PC-3 (cell line): Measurements from ENCODE around the gene GPR25. TPM values are rescaled to one million over a fixed set of nuclear protein-coding genes. Genes with fewer than 3 reads are reported as not detected.

Source experiments
- ATAC-seq: fragments of 200-7000 bp; cut with Tn5 transposase; 2 replicates; pipeline ENCODE4 v1.9.1; 2020; ENCODE audit warnings: mild to moderate bottlenecking, moderate library complexity
- BruUV-seq: library from RNA; stranded (reverse); fragments of 400-500 nt; replicated peaks from 2 replicates; lab custom pipeline; 2021; lab: Mats Ljungman, UMichigan
- CTCF ChIA-PET: fragments of 300-600 bp; sonication (Branson Sonifier 250); formaldehyde crosslinking; loops from one replicate; lab custom pipeline; 2022; ENCODE audit warnings: antibody characterized with exemption; lab: Charles Lee
- POLR2A ChIA-PET: fragments of 300-600 bp; sonication (Branson Sonifier 250); formaldehyde crosslinking; loops from one replicate; lab custom pipeline; 2022; ENCODE audit warnings: antibody characterized with exemption; ENCODE audit not compliant: unreplicated experiment; lab: Charles Lee
- DNase-seq: peaks from one replicate; pipeline ENCODE4 v3.0.0-alpha.2; 2015
- H2AFZ ChIP-seq: fragments of 300-600 bp; sonication (generic); 2 replicates; pipeline ENCODE4 v1.6.0; 2016; ENCODE audit warnings: antibody characterized with exemption, low read length
- H3F3A ChIP-seq: fragments of 300-600 bp; sonication (generic); one replicate; pipeline ENCODE4 v1.6.0; 2017; ENCODE audit warnings: antibody characterized with exemption, low read length, control low read depth, mild to moderate bottlenecking; ENCODE audit not compliant: unreplicated experiment
- H3K27ac ChIP-seq: fragments of 300-600 bp; sonication (generic); 2 replicates; pipeline ENCODE4 v1.5.1; 2016; ENCODE audit warnings: mild to moderate bottlenecking, low read length
- H3K27me3 ChIP-seq: fragments of 300-600 bp; sonication (generic); 2 replicates; pipeline ENCODE4 v1.6.1; 2016; ENCODE audit warnings: low read length, mixed read lengths
- H3K36me3 ChIP-seq: fragments of 300-600 bp; sonication (generic); 2 replicates; pipeline ENCODE4 v1.6.1; 2016; ENCODE audit warnings: low read depth, mixed run types, low read length, mixed read lengths
- H3K4me1 ChIP-seq: fragments of 300-600 bp; sonication (generic); 2 replicates; pipeline ENCODE4 v1.5.1; 2016; ENCODE audit warnings: low read length; ENCODE audit not compliant: insufficient read depth
- H3K4me2 ChIP-seq: fragments of 300-600 bp; sonication (generic); 2 replicates; pipeline ENCODE4 v1.6.0; 2016; ENCODE audit warnings: low read length
- H3K4me3 ChIP-seq: fragments of 300-600 bp; sonication (generic); 2 replicates; pipeline ENCODE4 v1.5.1; 2016; ENCODE audit warnings: mild to moderate bottlenecking, low read length, mixed read lengths
- H3K79me2 ChIP-seq: fragments of 300-600 bp; sonication (generic); 2 replicates; pipeline ENCODE4 v1.6.1; 2017; ENCODE audit warnings: low read length, mixed read lengths
- H3K9ac ChIP-seq: fragments of 300-600 bp; sonication (generic); 2 replicates; pipeline ENCODE4 v1.6.0; 2016; ENCODE audit warnings: mild to moderate bottlenecking, low read length
- H3K9me2 ChIP-seq: fragments of 300-600 bp; sonication (generic); replicated peaks from 2 replicates; pipeline ENCODE4 v1.6.1; 2016; ENCODE audit warnings: mixed run types, low read length, mixed read lengths
- H3K9me3 ChIP-seq: fragments of 300-600 bp; sonication (generic); 2 replicates; pipeline ENCODE4 v1.6.1; 2016; ENCODE audit warnings: low read length, mixed read lengths
- H4K20me1 ChIP-seq: fragments of 300-600 bp; sonication (generic); 2 replicates; pipeline ENCODE4 v1.6.1; 2016; ENCODE audit warnings: low read length, mixed read lengths
- CTCF ChIP-seq: fragments of 300-600 bp; sonication (generic); conservative IDR thresholded peaks from 2 replicates; pipeline ENCODE4 v1.5.1; 2017; ENCODE audit warnings: antibody characterized with exemption, low read depth, mild to moderate bottlenecking, low read length
- EZH2 ChIP-seq: fragments of 300-600 bp; sonication (generic); IDR thresholded peaks from one replicate; pipeline ENCODE4 v1.6.1; 2017; ENCODE audit warnings: antibody characterized with exemption, mild to moderate bottlenecking, low read length; ENCODE audit not compliant: unreplicated experiment
- EZH2phosphoT487 ChIP-seq: fragments of 300-600 bp; sonication (generic); IDR thresholded peaks from 2 replicates; pipeline ENCODE4 v1.6.1; 2018; ENCODE audit warnings: mild to moderate bottlenecking, antibody characterized with exemption, low read length, borderline replicate concordance
- intact Hi-C: fragments of 100-400 bp; cut with micrococcal nuclease; formaldehyde crosslinking; loops from 2 replicates; pipeline ENCODE4 v1.9.0; 2023
- total RNA-seq: library from RNA; depleted of rRNA; stranded (reverse); fragments of >200 nt; gene quantifications from 2 replicates; pipeline ENCODE4 v1.2.3, GENCODE V29; 2014

The GPR25 gene
- total RNA-seq, 1 experiment from 2014 or later: not detected

GRCh38 chr1:200908191-200908868 lies 35.5 kb downstream of the GPR25 start:
- Histone ChIP-seq H3K9ac (no peak overlapping the region), H3K4me2 (no peak overlapping the region), H3K36me3 (peaks cover 79% of the 10 kb centered on the region), H3K27ac (0 out of 2 replicates have a peak overlapping the region, but pooled peaks have one; percentile 0), H4K20me1 (no peaks in the 10 kb centered on the region), H3K9me3 (no peaks in the 10 kb centered on the region), H3K4me1 (peaks cover 18% of the 10 kb centered on the region), H3K79me2 (no peaks in the 10 kb centered on the region), H3K27me3 (no peaks in the 10 kb centered on the region), H2AFZ (no peak overlapping the region), H3K9me2 (no peaks in the 10 kb centered on the region), H3F3A (no peaks in the 10 kb centered on the region), H3K4me3 (no peak overlapping the region)
- intact Hi-C loops: no loop called here
- no TSS peak for BruUV-seq
- ChIA-PET POLR2A (interaction anchor here (1.2 kb wide), 1 partner anchor 11 kb away, joined by 5 read pairs; no protein-coding TSS in a partner anchor), CTCF (interaction anchor here (0.5 to 0.9 kb wide), 2 partner anchors 29 to 286 kb away, joined by 4 to 6 read pairs; no protein-coding TSS in a partner anchor)
- TF ChIP-seq EZH2: no peak
- TF ChIP-seq CTCF: no peak
- TF ChIP-seq EZH2phosphoT487: no peak
- peak; percentile 50 for DNase-seq
- ATAC-seq: 0 out of 2 replicates have a peak, but pooled peaks have one; percentile 4

GRCh38 chr1:200909071-200909470 lies 36.3 kb downstream of the GPR25 start:
- H4K20me1 ChIP-seq: no peaks in the 10 kb centered on the region
- H3K79me2 ChIP-seq: no peaks in the 10 kb centered on the region
- intact Hi-C loops: no loop called here
- POLR2A ChIA-PET: no interaction called here
- CTCF ChIA-PET: no interaction called here
- peaks cover 18% of the 10 kb centered on the region for H3K4me1 ChIP-seq
- H3K27ac ChIP-seq: no peak overlapping the region
- H3F3A ChIP-seq: no peaks in the 10 kb centered on the region
- no peak overlapping the region for H3K4me3 ChIP-seq
- H2AFZ ChIP-seq: no peak overlapping the region
- no peak for ATAC-seq
- TF ChIP-seq EZH2: no peak
- no peak for TF ChIP-seq EZH2phosphoT487
- no peak overlapping the region for H3K9ac ChIP-seq
- no peaks in the 10 kb centered on the region for H3K27me3 ChIP-seq
- H3K9me3 ChIP-seq: no peaks in the 10 kb centered on the region
- H3K9me2 ChIP-seq: no peaks in the 10 kb centered on the region
- no peak for DNase-seq
- peaks cover 79% of the 10 kb centered on the region for H3K36me3 ChIP-seq
- no TSS peak for BruUV-seq
- H3K4me2 ChIP-seq: no peak overlapping the region

- peaks cover 18% of the 10 kb centered on the region for H3K4me1 ChIP-seq
- no peak overlapping the region for H3K4me3 ChIP-seq
- no peaks in the 10 kb centered on the region for H3K79me2 ChIP-seq
- no peaks in the 10 kb centered on the region for H3K9me3 ChIP-seq
- ChIA-PET POLR2A (no interaction called here), CTCF (no interaction called here)
- no peaks in the 10 kb centered on the region for H3K9me2 ChIP-seq
- no peak overlapping the region for H3K9ac ChIP-seq
- H3K4me2 ChIP-seq: no peak overlapping the region
- H3F3A ChIP-seq: no peaks in the 10 kb centered on the region
- H3K36me3 ChIP-seq: peaks cover 73% of the 10 kb centered on the region
- intact Hi-C loops: no loop called here
- H3K27me3 ChIP-seq: no peaks in the 10 kb centered on the region
- H3K27ac ChIP-seq: no peak overlapping the region
- no peak for DNase-seq
- no peak overlapping the region for H2AFZ ChIP-seq
- no peaks in the 10 kb centered on the region for H4K20me1 ChIP-seq
- ATAC-seq: no peak
- no TSS peak for BruUV-seq
- TF ChIP-seq CTCF (no peak), EZH2phosphoT487 (no peak), EZH2 (no peak)
These were observed 37.0 kb downstream of the GPR25 start for GRCh38 chr1:200909757-200910239.
